Fibroblast of gingiva (primary cell): ENCODE data around the gene TMEM175.

ENCODE experiments used
- DNase-seq: peaks from one replicate; pipeline ENCODE4 v3.0.0-alpha.2; 2011; ENCODE audit warnings: low read depth

Gene TMEM175

GRCh38 chr4:947491-947971, 15.3 kb downstream of the TMEM175 start:
- no peak for DNase-seq

GRCh38 chr4:948101-948935, 16.1 kb downstream of the TMEM175 start:
- DNase-seq, result no peak

- no peak for DNase-seq
Measured at GRCh38 chr4:948936-949300, 16.7 kb downstream of the TMEM175 start.

GRCh38 chr4:949656-950055, 17.4 kb downstream of the TMEM175 start:
- DNase-seq, result no peak

- no peak for DNase-seq
Measured at GRCh38 chr4:950136-951020, 18.1 kb downstream of the TMEM175 start.

GRCh38 chr4:951186-951585, 18.9 kb downstream of the TMEM175 start:
- no peak for DNase-seq

- DNase-seq, result no peak
Measured at GRCh38 chr4:951594-952468, 19.6 kb downstream of the TMEM175 start.

- no peak for DNase-seq
Measured at GRCh38 chr4:952881-953573, 20.8 kb downstream of the TMEM175 start.

GRCh38 chr4:953574-953915, 21.3 kb downstream of the TMEM175 start:
- DNase-seq, result no peak

GRCh38 chr4:954211-955020, 22.2 kb downstream of the TMEM175 start:
- DNase-seq, result no peak

- DNase-seq, result no peak
Measured at GRCh38 chr4:955161-955921, 23.1 kb downstream of the TMEM175 start.

- no peak for DNase-seq
Measured at GRCh38 chr4:955931-956381, 23.7 kb downstream of the TMEM175 start.

GRCh38 chr4:956531-957230, 24.4 kb downstream of the TMEM175 start:
- no peak for DNase-seq

GRCh38 chr4:957231-957580, 24.9 kb downstream of the TMEM175 start:
- no peak for DNase-seq

GRCh38 chr4:957581-958313, 25.5 kb downstream of the TMEM175 start:
- DNase-seq, result no peak

- DNase-seq, result no peak
Measured at GRCh38 chr4:958314-958665, 26.0 kb downstream of the TMEM175 start.

- no peak for DNase-seq
Measured at GRCh38 chr4:958696-959337, 26.6 kb downstream of the TMEM175 start.
